K562 (cell line): ENCODE data around the gene ACP4. TPM values are rescaled to one million over a fixed set of nuclear protein-coding genes. Genes with fewer than 3 reads are reported as not detected.
A peak's percentile ranks its signal among the peaks of the same experiment; 100 is the strongest.

Source experiments
- CEBPB ChIP-seq: fragments of 450-650 bp; IDR thresholded peaks from 2 replicates; pipeline ENCODE4 v1.6.1; 2016; ENCODE audit warnings: missing genetic modification characterization, missing compliant biosample characterization
- DIDO1 ChIP-seq: fragments of 450-650 bp; IDR thresholded peaks from 2 replicates; pipeline ENCODE4 v1.6.1; 2016; ENCODE audit warnings: low read depth, missing biosample characterization, missing genetic modification characterization
- L3MBTL2 ChIP-seq: fragments of 450-650 bp; IDR thresholded peaks from 2 replicates; pipeline ENCODE4 v1.6.1; 2016; ENCODE audit warnings: mild to moderate bottlenecking, moderate library complexity
- LEF1 ChIP-seq: fragments of 450-650 bp; IDR thresholded peaks from 2 replicates; pipeline ENCODE4 v1.6.1; 2016; ENCODE audit warnings: mild to moderate bottlenecking
- MLLT1 ChIP-seq, 2 experiments: fragments of 450-650 bp; IDR thresholded peaks; 2 replicates each; pipeline ENCODE4 v1.6.1; 2016
- NEUROD1 ChIP-seq: fragments of 150-350 bp; IDR thresholded peaks from 2 replicates; pipeline ENCODE4 v1.6.1; 2014; ENCODE audit warnings: borderline replicate concordance, low read length, low read depth; ENCODE audit not compliant: partially characterized antibody
- POLR3G ChIP-seq: IDR thresholded peaks from 2 replicates; pipeline ENCODE4 v1.6.1; 2011; ENCODE audit not compliant: insufficient read length, insufficient replicate concordance; ENCODE audit errors: extremely low read depth
- PRPF4 ChIP-seq: fragments of 200-400 bp; formaldehyde crosslinking; IDR thresholded peaks from one replicate; pipeline ENCODE4 v1.6.1; 2017; ENCODE audit warnings: low read length, low read depth, mild to moderate bottlenecking; ENCODE audit not compliant: insufficient read depth, poor library complexity, severe bottlenecking
- SP1 ChIP-seq: sonication (generic); formaldehyde crosslinking; IDR thresholded peaks from 2 replicates; pipeline ENCODE4 v1.8.1; 2022; ENCODE audit warnings: mild to moderate bottlenecking, missing genetic modification reagents
- SRF ChIP-seq, 2 experiments: fragments of 250-450, 450-650 bp in 1 of 2; sonication (Bioruptor Pico) in 1 of 2; sonication (generic) in 1 of 2; formaldehyde crosslinking; IDR thresholded peaks; 2 replicates each; pipeline versions ENCODE4 v1.5.0 to v1.5.1; 2020 to 2022; ENCODE audit warnings: mild to moderate bottlenecking in 1 of 2, missing genetic modification reagents in 1 of 2
- TCF3 ChIP-seq: sonication (generic); formaldehyde crosslinking; IDR thresholded peaks from 2 replicates; pipeline ENCODE4 v1.4.0; 2020; ENCODE audit warnings: mild to moderate bottlenecking, missing genetic modification reagents
- ZBTB34 ChIP-seq: fragments of 250-450 bp; sonication (Bioruptor Pico); IDR thresholded peaks from 2 replicates; pipeline ENCODE4 v1.8.0; 2021; ENCODE audit warnings: mild to moderate bottlenecking, moderate library complexity
- ZBTB7A ChIP-seq: IDR thresholded peaks from 2 replicates; pipeline ENCODE4 v1.6.1; 2011; ENCODE audit warnings: low read depth, mild to moderate bottlenecking, low read length, moderate library complexity, borderline replicate concordance; ENCODE audit not compliant: control insufficient read depth
- ZFX ChIP-seq: sonication (generic); formaldehyde crosslinking; IDR thresholded peaks from 2 replicates; pipeline ENCODE4 v1.8.0; 2022; ENCODE audit warnings: mild to moderate bottlenecking, missing genetic modification reagents, moderate library complexity
- ZNF263 ChIP-seq: sonication (generic); formaldehyde crosslinking; IDR thresholded peaks from 2 replicates; pipeline ENCODE4 v1.8.0; 2022; ENCODE audit warnings: mild to moderate bottlenecking, missing genetic modification reagents, borderline replicate concordance
- ZNF3 ChIP-seq: fragments of 250-450 bp; sonication (Bioruptor Pico); IDR thresholded peaks from 2 replicates; pipeline ENCODE4 v1.5.0; 2021; ENCODE audit warnings: mild to moderate bottlenecking, moderate library complexity
- ZNF695 ChIP-seq: fragments of 450-650 bp; formaldehyde crosslinking; IDR thresholded peaks from 2 replicates; pipeline ENCODE4 v1.4.0; 2020; ENCODE audit warnings: mild to moderate bottlenecking, moderate library complexity
- polyA plus RNA-seq, 8 experiments: library from polyadenylated mRNA; depleted of rRNA in 4 of 8; stranded (reverse) in 5 of 8; unstranded in 3 of 8; fragments of >200 nt; fragmentation: Nextera tagmentation in 2 of 8; fragmentation: Illumina TruSeq in 1 of 8; extraction: Ambion mirVana in 2 of 8; extraction: Trizol in 1 of 8; gene quantifications; 2 replicates each; pipeline versions ENCODE4 v1.2.1 to v1.2.3, GENCODE V29; 2011 to 2014; ENCODE audit warnings: inconsistent platforms in 1 of 8, missing spikeins in 1 of 8
- total RNA-seq, 7 experiments: library from RNA; depleted of rRNA in 6 of 7; stranded (reverse); fragments of >200 nt in 6 of 7; fragmentation: Illumina TruSeq in 2 of 7; extraction: Trizol in 2 of 7; gene quantifications; 2 replicates each; pipeline versions ENCODE4 v1.2.1 to v1.2.3, GENCODE V29; 2011 to 2021; ENCODE audit warnings: low replicate concordance in 1 of 7
- TF ChIP-seq, protein P1 (sequence below): fragments of 450-650 bp; IDR thresholded peaks from one replicate; pipeline ENCODE4 v1.6.1; 2018; ENCODE audit warnings: mild to moderate bottlenecking, moderate library complexity; ENCODE audit not compliant: partially characterized antibody
- TF ChIP-seq, protein P2 (sequence below): fragments of 450-650 bp; IDR thresholded peaks from 2 replicates; pipeline ENCODE4 v1.6.1; 2016; ENCODE audit warnings: missing biosample characterization, missing genetic modification characterization
- TF ChIP-seq, protein P3 (sequence below), 2 experiments: fragments of 450-650 bp in 1 of 2; sonication (generic) in 1 of 2; formaldehyde crosslinking in 1 of 2; IDR thresholded peaks in 1 of 2; conservative IDR thresholded peaks in 1 of 2; 2 replicates each; pipeline versions ENCODE4 v1.6.1 to v1.8.1; 2016 to 2023; ENCODE audit warnings: mild to moderate bottlenecking in 2 of 2, moderate library complexity in 2 of 2, inconsistent platforms in 1 of 2, missing genetic modification reagents in 1 of 2
- TF ChIP-seq, protein P4 (sequence below): fragments of 250-450 bp; sonication (Bioruptor Pico); IDR thresholded peaks from 2 replicates; pipeline ENCODE4 v1.8.0; 2022; ENCODE audit warnings: moderate library complexity, mild to moderate bottlenecking, inconsistent platforms

ACP4 gene
- total and polyA plus RNA-seq, 9 of the 15 experiments (the other 6 are each of a cell fraction or from before 2014, with no cell fraction given), result not detected

DNA sequence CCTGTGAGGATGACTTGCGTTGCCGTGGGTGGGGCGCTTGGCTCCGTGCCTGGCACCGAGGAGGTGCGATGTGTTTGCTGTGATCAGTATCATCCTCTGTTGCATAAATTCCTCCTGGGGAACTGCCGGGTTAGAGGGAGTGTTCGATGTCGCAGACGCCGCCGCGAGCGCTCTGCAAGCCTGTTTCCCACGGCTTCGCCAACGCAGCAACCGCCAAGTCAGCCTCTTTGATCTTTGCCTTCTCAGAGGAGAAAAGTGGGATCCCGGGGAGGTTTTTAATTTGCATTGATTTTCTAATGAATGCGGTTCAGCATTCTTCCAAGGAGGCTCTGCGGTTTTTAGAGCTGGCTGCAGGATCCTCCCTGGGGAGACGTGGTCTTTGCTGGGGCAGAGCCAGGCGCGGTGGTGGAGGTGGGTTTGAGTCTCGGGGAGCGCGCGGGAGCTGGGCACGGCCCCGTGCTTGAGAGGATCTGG is 12.3 kb upstream of the ACP4 start (continued):
- TF ChIP-seq DIDO1 (tag) (no peak), SP1 (CRISPR knock-in tag) (no peak), ZBTB34 (CRISPR knock-in tag) (no peak), PRPF4 (no peak), NEUROD1 (no peak), L3MBTL2 (peak; percentile 50), ZNF3 (CRISPR knock-in tag) (no peak), ZFX (no peak), SRF (CRISPR knock-in tag; IDR thresholded peaks at IDR 0.05) (no peak), TCF3 (CRISPR knock-in tag) (no peak), POLR3G (no peak), MLLT1 (IDR thresholded peaks at IDR 0.05) (no peak), ZNF263 (CRISPR knock-in tag) (no peak), CEBPB (tag) (peak; percentile 65), ZNF695 (no peak), LEF1 (peak; percentile 66; the same call in 1 of the 2 replicates), ZBTB7A (no peak)
- TF ChIP-seq, protein P1, sequence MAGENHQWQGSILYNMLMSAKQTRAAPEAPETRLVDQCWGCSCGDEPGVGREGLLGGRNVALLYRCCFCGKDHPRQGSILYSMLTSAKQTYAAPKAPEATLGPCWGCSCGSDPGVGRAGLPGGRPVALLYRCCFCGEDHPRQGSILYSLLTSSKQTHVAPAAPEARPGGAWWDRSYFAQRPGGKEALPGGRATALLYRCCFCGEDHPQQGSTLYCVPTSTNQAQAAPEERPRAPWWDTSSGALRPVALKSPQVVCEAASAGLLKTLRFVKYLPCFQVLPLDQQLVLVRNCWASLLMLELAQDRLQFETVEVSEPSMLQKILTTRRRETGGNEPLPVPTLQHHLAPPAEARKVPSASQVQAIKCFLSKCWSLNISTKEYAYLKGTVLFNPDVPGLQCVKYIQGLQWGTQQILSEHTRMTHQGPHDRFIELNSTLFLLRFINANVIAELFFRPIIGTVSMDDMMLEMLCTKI, result no peak
- TF ChIP-seq, protein P2, sequence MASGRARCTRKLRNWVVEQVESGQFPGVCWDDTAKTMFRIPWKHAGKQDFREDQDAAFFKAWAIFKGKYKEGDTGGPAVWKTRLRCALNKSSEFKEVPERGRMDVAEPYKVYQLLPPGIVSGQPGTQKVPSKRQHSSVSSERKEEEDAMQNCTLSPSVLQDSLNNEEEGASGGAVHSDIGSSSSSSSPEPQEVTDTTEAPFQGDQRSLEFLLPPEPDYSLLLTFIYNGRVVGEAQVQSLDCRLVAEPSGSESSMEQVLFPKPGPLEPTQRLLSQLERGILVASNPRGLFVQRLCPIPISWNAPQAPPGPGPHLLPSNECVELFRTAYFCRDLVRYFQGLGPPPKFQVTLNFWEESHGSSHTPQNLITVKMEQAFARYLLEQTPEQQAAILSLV (tag), result no peak
- TF ChIP-seq, protein P3, sequence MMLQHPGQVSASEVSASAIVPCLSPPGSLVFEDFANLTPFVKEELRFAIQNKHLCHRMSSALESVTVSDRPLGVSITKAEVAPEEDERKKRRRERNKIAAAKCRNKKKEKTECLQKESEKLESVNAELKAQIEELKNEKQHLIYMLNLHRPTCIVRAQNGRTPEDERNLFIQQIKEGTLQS (IDR thresholded peaks at IDR 0.05), result no peak
- TF ChIP-seq, protein P3 (CRISPR knock-in tag; conservative IDR thresholded peaks at IDR 0.05), result no peak
- TF ChIP-seq, protein P4, sequence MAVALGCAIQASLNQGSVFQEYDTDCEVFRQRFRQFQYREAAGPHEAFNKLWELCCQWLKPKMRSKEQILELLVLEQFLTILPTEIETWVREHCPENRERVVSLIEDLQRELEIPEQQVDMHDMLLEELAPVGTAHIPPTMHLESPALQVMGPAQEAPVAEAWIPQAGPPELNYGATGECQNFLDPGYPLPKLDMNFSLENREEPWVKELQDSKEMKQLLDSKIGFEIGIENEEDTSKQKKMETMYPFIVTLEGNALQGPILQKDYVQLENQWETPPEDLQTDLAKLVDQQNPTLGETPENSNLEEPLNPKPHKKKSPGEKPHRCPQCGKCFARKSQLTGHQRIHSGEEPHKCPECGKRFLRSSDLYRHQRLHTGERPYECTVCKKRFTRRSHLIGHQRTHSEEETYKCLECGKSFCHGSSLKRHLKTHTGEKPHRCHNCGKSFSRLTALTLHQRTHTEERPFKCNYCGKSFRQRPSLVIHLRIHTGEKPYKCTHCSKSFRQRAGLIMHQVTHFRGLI (CRISPR knock-in tag), result no peak
